Ectodermal cell (in vitro differentiated cells): ENCODE measurements around the gene ROMO1.
"Not testable (repeated sequence)": the region's sequence is repeated elsewhere in the genome, so short reads cannot be mapped to it uniquely, and the experiment has no call there.

Experiments
- H3K27ac ChIP-seq: 2 replicates; pipeline ENCODE4 v1.7.0; 2013; ENCODE audit warnings: mild to moderate bottlenecking, low read depth, low read length; ENCODE audit not compliant: insufficient read depth, poor library complexity, severe bottlenecking
- H3K27me3 ChIP-seq: 2 replicates; pipeline ENCODE4 v1.7.0; 2013; ENCODE audit warnings: mild to moderate bottlenecking, low read length; ENCODE audit not compliant: insufficient read depth, control insufficient read depth, poor library complexity, severe bottlenecking
- H3K36me3 ChIP-seq: one replicate; pipeline ENCODE4 v1.7.0; 2013; ENCODE audit warnings: low read length; ENCODE audit not compliant: control insufficient read depth, insufficient read depth
- H3K4me1 ChIP-seq: one replicate; pipeline ENCODE4 v1.7.0; 2013; ENCODE audit warnings: low read length; ENCODE audit not compliant: control insufficient read depth, insufficient read depth
- H3K4me3 ChIP-seq: 2 replicates; pipeline ENCODE4 v1.7.0; 2013; ENCODE audit warnings: low read depth, low read length, control low read depth; ENCODE audit not compliant: insufficient read depth
- H3K9me3 ChIP-seq: 2 replicates; pipeline ENCODE4 v1.7.0; 2013; ENCODE audit warnings: mild to moderate bottlenecking, low read length, moderate library complexity; ENCODE audit not compliant: control insufficient read depth
- WGBS, 2 experiments: methylation state at CpG; one replicate each; pipeline ENCODE4 v1.1.7; 2013; ENCODE audit warnings: missing lambda C conversion rate in 2 of 2; 5-methylcytosine and 5-hydroxymethylcytosine counted together

ROMO1 gene

GRCh38 chr20:35700625-35701148 lies 1.5 kb downstream of the ROMO1 start:
- Histone ChIP-seq H3K36me3 (peaks cover 20% of the 10 kb centered on the region), H3K4me1 (peaks cover 11% of the 10 kb centered on the region), H3K27ac (no peak overlapping the region), H3K9me3 (no peaks in the 10 kb centered on the region), H3K27me3 (no peaks in the 10 kb centered on the region), H3K4me3 (peak overlapping the region; percentile 98)
- WGBS, 2 experiments: 88 to 96% methylated on average over 7 of the region's 7 CpGs

- Histone ChIP-seq H3K4me3 (no peak overlapping the region), H3K27ac (no peak overlapping the region)
Observed at GRCh38 chr20:35702051-35702823, 3.0 kb downstream of the ROMO1 start.

GRCh38 chr20:35702824-35703695 lies 3.9 kb downstream of the ROMO1 start:
- peaks cover 32% of the 10 kb centered on the region for H3K36me3 ChIP-seq

More at GRCh38 chr20:35702051-35702823, 3.0 kb downstream of the ROMO1 start:
- H3K36me3 ChIP-seq: peaks cover 32% of the 10 kb centered on the region
- 92 to 95% methylated on average over 10 to 11 of the region's 12 CpGs for WGBS, 2 experiments
- H3K27me3 ChIP-seq: no peaks in the 10 kb centered on the region
- no peaks in the 10 kb centered on the region for H3K9me3 ChIP-seq
- peaks cover 11% of the 10 kb centered on the region for H3K4me1 ChIP-seq

GRCh38 chr20:35704514-35705261 lies 5.5 kb downstream of the ROMO1 start:
- Histone ChIP-seq H3K4me1 (peaks cover 6% of the 10 kb centered on the region), H3K27ac (no peak overlapping the region), H3K36me3 (peaks cover 42% of the 10 kb centered on the region), H3K4me3 (no peak overlapping the region), H3K27me3 (no peaks in the 10 kb centered on the region), H3K9me3 (no peaks in the 10 kb centered on the region)
- WGBS, 2 experiments: 93 to 96% methylated on average over 4 to 5 of the region's 5 CpGs

More at GRCh38 chr20:35702824-35703695, 3.9 kb downstream of the ROMO1 start:
- WGBS, 2 experiments: 95 to 100% methylated on average over 4 of the region's 4 CpGs
- Histone ChIP-seq H3K9me3 (no peaks in the 10 kb centered on the region), H3K4me3 (no peak overlapping the region), H3K27me3 (no peaks in the 10 kb centered on the region), H3K4me1 (peaks cover 9% of the 10 kb centered on the region), H3K27ac (no peak overlapping the region)

GRCh38 chr20:35705894-35706293 lies 6.7 kb downstream of the ROMO1 start:
- not testable (repeated sequence) for H3K27me3 ChIP-seq, H3K4me3 ChIP-seq, H3K9me3 ChIP-seq, H3K27ac ChIP-seq, H3K4me1 ChIP-seq
- H3K36me3 ChIP-seq: peaks cover 52% of the 10 kb centered on the region
- WGBS, 2 experiments: 91 to 92% methylated on average over 11 of the region's 11 CpGs

GRCh38 chr20:35706591-35707529 lies 7.7 kb downstream of the ROMO1 start:
- WGBS, 2 experiments: 93 to 96% methylated on average over 13 of the region's 17 CpGs
- not testable (repeated sequence) for H3K27ac ChIP-seq
- peaks cover 61% of the 10 kb centered on the region for H3K36me3 ChIP-seq

GRCh38 chr20:35708502-35708901 lies 9.3 kb downstream of the ROMO1 start:
- Histone ChIP-seq H3K27ac (no peak overlapping the region), H3K27me3 (no peaks in the 10 kb centered on the region), H3K9me3 (no peaks in the 10 kb centered on the region), H3K4me3 (no peak overlapping the region), H3K4me1 (no peaks in the 10 kb centered on the region), H3K36me3 (peaks cover 70% of the 10 kb centered on the region)
- 94 to 100% methylated on average over 1 of the region's 1 CpG for WGBS, 2 experiments

More at GRCh38 chr20:35706591-35707529, 7.7 kb downstream of the ROMO1 start:
- not testable (repeated sequence) for H3K27me3 ChIP-seq, H3K4me1 ChIP-seq, H3K4me3 ChIP-seq, H3K9me3 ChIP-seq

GRCh38 chr20:35709259-35709658 lies 10.1 kb downstream of the ROMO1 start:
- H3K4me1 ChIP-seq: no peaks in the 10 kb centered on the region
- WGBS, 2 experiments: 100% methylated on average over 1 of the region's 1 CpG; no CpG with 5 or more reads in 1 of the 2 experiments
- H3K27ac ChIP-seq: no peak overlapping the region
- peaks cover 70% of the 10 kb centered on the region for H3K36me3 ChIP-seq
- no peaks in the 10 kb centered on the region for H3K27me3 ChIP-seq
- no peaks in the 10 kb centered on the region for H3K9me3 ChIP-seq
- no peak overlapping the region for H3K4me3 ChIP-seq

- Histone ChIP-seq H3K36me3 (peaks cover 65% of the 10 kb centered on the region), H3K4me1 (no peaks in the 10 kb centered on the region), H3K27me3 (no peaks in the 10 kb centered on the region), H3K9me3 (no peaks in the 10 kb centered on the region), H3K4me3 (no peak overlapping the region), H3K27ac (no peak overlapping the region)
Observed at GRCh38 chr20:35710039-35710438, 10.8 kb downstream of the ROMO1 start.
